SK-N-SH treated with all-trans-retinoic acid at 6 μM for 48 hours (cell line): Measurements from ENCODE around the gene PDE1C.

Experiments used
- BACH2 ChIP-seq: fragments of 250-450 bp; sonication (Bioruptor Pico); IDR thresholded peaks from 2 replicates; pipeline ENCODE4 v1.9.0; 2021; ENCODE audit warnings: mild to moderate bottlenecking, borderline replicate concordance
- GLIS3 ChIP-seq: fragments of 250-450 bp; sonication (Bioruptor Pico); IDR thresholded peaks from 2 replicates; pipeline ENCODE4 v1.5.0; 2020; ENCODE audit warnings: mild to moderate bottlenecking, moderate library complexity
- PATZ1 ChIP-seq: fragments of 250-450 bp; sonication (Bioruptor Pico); IDR thresholded peaks from 2 replicates; pipeline ENCODE4 v1.8.0; 2020; ENCODE audit warnings: mild to moderate bottlenecking, moderate library complexity, borderline replicate concordance
- RARB ChIP-seq: fragments of 250-450 bp; sonication (Bioruptor Pico); IDR thresholded peaks from 2 replicates; pipeline ENCODE4 v1.8.0; 2021; ENCODE audit warnings: mild to moderate bottlenecking, moderate library complexity
- SNAI2 ChIP-seq: fragments of 250-450 bp; sonication (Bioruptor Pico); IDR thresholded peaks from 2 replicates; pipeline ENCODE4 v1.5.0; 2020; ENCODE audit warnings: mild to moderate bottlenecking, moderate library complexity
- TCF4 ChIP-seq: fragments of 250-450 bp; sonication (Bioruptor Pico); IDR thresholded peaks from 2 replicates; pipeline ENCODE4 v1.8.0; 2021; ENCODE audit warnings: mild to moderate bottlenecking, moderate library complexity, borderline replicate concordance
- TOX ChIP-seq: fragments of 250-450 bp; sonication (Bioruptor Pico); IDR thresholded peaks from 2 replicates; pipeline ENCODE4 v1.8.0; 2021; ENCODE audit warnings: mild to moderate bottlenecking, moderate library complexity, borderline replicate concordance
- ZC3H10 ChIP-seq: fragments of 250-450 bp; sonication (Bioruptor Pico); IDR thresholded peaks from 2 replicates; pipeline ENCODE4 v1.5.1; 2021; ENCODE audit warnings: mild to moderate bottlenecking, moderate library complexity
- ZFP30 ChIP-seq: fragments of 450-650 bp; formaldehyde crosslinking; IDR thresholded peaks from 2 replicates; pipeline ENCODE4 v1.5.0; 2022; ENCODE audit warnings: mild to moderate bottlenecking, moderate library complexity
- ZNF565 ChIP-seq: fragments of 450-650 bp; formaldehyde crosslinking; conservative IDR thresholded peaks from 2 replicates; pipeline ENCODE4 v1.5.0; 2020; ENCODE audit warnings: low read depth, mild to moderate bottlenecking, moderate library complexity
- ZNF70 ChIP-seq: fragments of 450-650 bp; formaldehyde crosslinking; IDR thresholded peaks from 2 replicates; pipeline ENCODE4 v1.5.0; 2020; ENCODE audit warnings: mild to moderate bottlenecking, moderate library complexity
- ZNF8 ChIP-seq: fragments of 450-650 bp; formaldehyde crosslinking; IDR thresholded peaks from 2 replicates; pipeline ENCODE4 v1.5.0; 2020; ENCODE audit warnings: mild to moderate bottlenecking, moderate library complexity
- TF ChIP-seq, protein P1 (sequence below): fragments of 250-450 bp; sonication (Bioruptor Pico); IDR thresholded peaks from 2 replicates; pipeline ENCODE4 v1.5.1; 2020; ENCODE audit warnings: low read depth, mild to moderate bottlenecking, moderate library complexity
- TF ChIP-seq, protein P2 (sequence below): fragments of 250-450 bp; sonication (Bioruptor Pico); IDR thresholded peaks from 2 replicates; pipeline ENCODE4 v1.5.1; 2021; ENCODE audit warnings: mild to moderate bottlenecking, moderate library complexity

- TF ChIP-seq ZNF8 (CRISPR knock-in tag) = no peak
- TF ChIP-seq GLIS3 (CRISPR knock-in tag) = no peak
- TF ChIP-seq BACH2 (CRISPR knock-in tag) = no peak
- no peak for TF ChIP-seq ZNF565 (CRISPR knock-in tag)
- TF ChIP-seq, protein P1, sequence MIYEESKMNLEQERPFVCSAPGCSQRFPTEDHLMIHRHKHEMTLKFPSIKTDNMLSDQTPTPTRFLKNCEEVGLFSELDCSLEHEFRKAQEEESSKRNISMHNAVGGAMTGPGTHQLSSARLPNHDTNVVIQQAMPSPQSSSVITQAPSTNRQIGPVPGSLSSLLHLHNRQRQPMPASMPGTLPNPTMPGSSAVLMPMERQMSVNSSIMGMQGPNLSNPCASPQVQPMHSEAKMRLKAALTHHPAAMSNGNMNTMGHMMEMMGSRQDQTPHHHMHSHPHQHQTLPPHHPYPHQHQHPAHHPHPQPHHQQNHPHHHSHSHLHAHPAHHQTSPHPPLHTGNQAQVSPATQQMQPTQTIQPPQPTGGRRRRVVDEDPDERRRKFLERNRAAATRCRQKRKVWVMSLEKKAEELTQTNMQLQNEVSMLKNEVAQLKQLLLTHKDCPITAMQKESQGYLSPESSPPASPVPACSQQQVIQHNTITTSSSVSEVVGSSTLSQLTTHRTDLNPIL = no peak
- TF ChIP-seq, protein P2, sequence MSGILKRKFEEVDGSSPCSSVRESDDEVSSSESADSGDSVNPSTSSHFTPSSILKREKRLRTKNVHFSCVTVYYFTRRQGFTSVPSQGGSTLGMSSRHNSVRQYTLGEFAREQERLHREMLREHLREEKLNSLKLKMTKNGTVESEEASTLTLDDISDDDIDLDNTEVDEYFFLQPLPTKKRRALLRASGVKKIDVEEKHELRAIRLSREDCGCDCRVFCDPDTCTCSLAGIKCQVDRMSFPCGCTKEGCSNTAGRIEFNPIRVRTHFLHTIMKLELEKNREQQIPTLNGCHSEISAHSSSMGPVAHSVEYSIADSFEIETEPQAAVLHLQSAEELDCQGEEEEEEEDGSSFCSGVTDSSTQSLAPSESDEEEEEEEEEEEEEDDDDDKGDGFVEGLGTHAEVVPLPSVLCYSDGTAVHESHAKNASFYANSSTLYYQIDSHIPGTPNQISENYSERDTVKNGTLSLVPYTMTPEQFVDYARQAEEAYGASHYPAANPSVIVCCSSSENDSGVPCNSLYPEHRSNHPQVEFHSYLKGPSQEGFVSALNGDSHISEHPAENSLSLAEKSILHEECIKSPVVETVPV (CRISPR knock-in tag) = no peak
- no peak for TF ChIP-seq ZFP30
- no peak for TF ChIP-seq PATZ1 (CRISPR knock-in tag)
- no peak for TF ChIP-seq ZNF70
- no peak for TF ChIP-seq ZC3H10 (CRISPR knock-in tag)
- no peak for TF ChIP-seq RARB
- no peak for TF ChIP-seq TCF4 (CRISPR knock-in tag)
- TF ChIP-seq SNAI2 (CRISPR knock-in tag) = no peak
- TF ChIP-seq TOX (CRISPR knock-in tag) = no peak
These were observed 88.3 kb downstream of the PDE1C start for GRCh38 chr7:31981874-31982390.
